ENCODE measurements around the gene MARS1. TPM values are rescaled to one million over a fixed set of nuclear protein-coding genes. Genes with fewer than 3 reads are reported as not detected.

MARS1 gene
- total RNA-seq, 2 donors from 2014 or later = 254 to 263 TPM

DNA sequence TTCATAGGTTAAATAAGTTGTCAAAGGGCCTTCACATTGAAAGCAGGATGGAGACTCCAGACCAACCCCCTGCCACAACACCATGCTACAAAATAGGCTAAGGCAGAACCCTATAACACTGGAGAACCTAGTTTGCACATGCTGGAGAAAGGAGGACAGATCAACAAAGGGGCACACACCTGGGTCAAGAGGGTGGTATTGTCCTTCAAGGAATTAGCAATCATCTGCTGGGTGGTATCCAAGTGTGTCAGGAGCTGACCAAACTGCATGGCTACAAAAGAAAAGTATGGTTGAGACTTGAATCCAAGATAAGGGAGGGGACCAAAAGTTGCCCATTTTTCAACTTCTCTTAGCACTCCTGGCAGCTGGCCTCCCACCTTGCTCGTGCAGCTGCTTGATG is 44.0 kb downstream of the MARS1 start:
- H3K36me3 Mint-ChIP-seq (ENCODE audit: low read depth) = peaks cover 75% of the 10 kb centered on the region
- H3K27ac Mint-ChIP-seq = no peak overlapping the region
- no peak for TF ChIP-seq CTCF (conservative IDR thresholded peaks at IDR 0.05)
- Histone ChIP-seq H3K4me3 (ENCODE audit: low read length) (no peak overlapping the region), H3K36me3 (ENCODE audit: control insufficient read depth, insufficient read depth, low read length) (peaks cover 93% of the 10 kb centered on the region), H3K27ac (ENCODE audit: low read depth, low read length) (no peak overlapping the region), H3K4me1 (ENCODE audit: control insufficient read depth, insufficient read depth, low read length) (peaks cover 6% of the 10 kb centered on the region), H3K9ac (ENCODE audit: extremely low read depth, low read length, poor library complexity, severe bottlenecking) (no peak overlapping the region), H3K9me3 (ENCODE audit: control insufficient read depth, low read length) (no peaks in the 10 kb centered on the region), H3K27me3 (ENCODE audit: control insufficient read depth, insufficient read depth, low read length, poor library complexity, severe bottlenecking) (no peaks in the 10 kb centered on the region)
- DNase-seq = no peak
- H3K27me3 Mint-ChIP-seq (ENCODE audit: insufficient read depth) = no peaks in the 10 kb centered on the region
- H3K4me1 Mint-ChIP-seq = no peaks in the 10 kb centered on the region
- no peak overlapping the region for H3K4me3 Mint-ChIP-seq
- no peaks in the 10 kb centered on the region for H3K9me3 Mint-ChIP-seq
- WGBS, 2 experiments (ENCODE audit: insufficient coverage in 1 of 2, insufficient read length in 1 of 2) = 96% methylated on average over 1 of the region's 1 CpG; no CpG with 5 or more reads in 1 of the 2 experiments

DNA sequence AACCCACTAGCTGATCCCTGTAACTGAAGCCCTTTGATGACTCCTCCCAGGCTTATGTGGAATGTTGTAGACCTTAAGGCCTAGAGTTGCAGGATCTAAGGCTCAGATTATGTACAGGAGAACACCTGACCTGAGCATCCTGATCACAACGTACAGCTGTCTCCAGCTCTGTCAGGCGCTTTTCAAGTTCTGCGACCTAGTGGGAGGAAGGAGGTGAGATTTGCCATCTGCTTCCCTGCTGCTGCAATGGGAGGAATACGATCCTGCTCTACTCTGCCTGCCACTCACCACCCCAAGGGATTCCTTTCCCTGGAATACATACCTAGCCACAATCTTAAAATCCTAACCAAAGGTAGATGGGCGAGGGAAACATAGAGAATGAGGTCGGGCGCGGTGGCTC is 45.2 kb downstream of the MARS1 start:
- Histone ChIP-seq H3K4me1 (ENCODE audit: control insufficient read depth, insufficient read depth, low read length) (peaks cover 6% of the 10 kb centered on the region), H3K9ac (ENCODE audit: extremely low read depth, low read length, poor library complexity, severe bottlenecking) (no peak overlapping the region), H3K27me3 (ENCODE audit: control insufficient read depth, insufficient read depth, low read length, poor library complexity, severe bottlenecking) (no peaks in the 10 kb centered on the region), H3K9me3 (ENCODE audit: control insufficient read depth, low read length) (no peaks in the 10 kb centered on the region), H3K27ac (ENCODE audit: low read depth, low read length) (no peak overlapping the region), H3K36me3 (ENCODE audit: control insufficient read depth, insufficient read depth, low read length) (peaks cover 86% of the 10 kb centered on the region), H3K4me3 (ENCODE audit: low read length) (no peak overlapping the region)
- WGBS, 2 experiments (ENCODE audit: insufficient coverage in 1 of 2, insufficient read length in 1 of 2) = 93 to 100% methylated on average over 1 to 8 of the region's 8 CpGs
- Mint-ChIP-seq H3K4me3 (no peak overlapping the region), H3K9me3 (no peaks in the 10 kb centered on the region), H3K27me3 (ENCODE audit: insufficient read depth) (no peaks in the 10 kb centered on the region), H3K36me3 (ENCODE audit: low read depth) (peaks cover 78% of the 10 kb centered on the region), H3K27ac (no peak overlapping the region), H3K4me1 (no peaks in the 10 kb centered on the region)
- TF ChIP-seq CTCF (conservative IDR thresholded peaks at IDR 0.05) = no peak
- no peak for DNase-seq

DNA sequence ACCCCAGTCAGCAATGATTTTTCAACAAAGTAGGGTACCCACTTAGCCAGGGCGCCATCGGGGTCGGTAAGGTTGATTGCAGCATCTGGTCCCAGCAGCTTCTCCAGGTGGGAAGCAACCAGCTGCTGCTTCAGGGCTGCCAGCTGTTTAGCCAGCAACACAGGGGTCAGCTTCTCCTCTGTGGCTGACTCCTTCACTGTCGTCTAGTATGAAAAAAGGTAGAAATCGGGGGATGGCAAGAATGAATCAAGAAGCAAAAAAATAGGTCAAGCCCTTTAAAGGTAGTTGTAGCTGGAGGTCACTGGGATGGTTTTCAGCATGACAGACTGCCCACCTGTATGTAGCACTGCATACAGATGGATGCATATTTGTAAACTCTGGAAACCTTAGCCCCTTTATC is 46.4 kb downstream of the MARS1 start:
- peaks cover 80% of the 10 kb centered on the region for H3K36me3 Mint-ChIP-seq (ENCODE audit: low read depth)
- Histone ChIP-seq H3K4me3 (ENCODE audit: low read length) (no peak overlapping the region), H3K36me3 (ENCODE audit: control insufficient read depth, insufficient read depth, low read length) (peaks cover 87% of the 10 kb centered on the region), H3K9ac (ENCODE audit: extremely low read depth, low read length, poor library complexity, severe bottlenecking) (no peak overlapping the region), H3K27me3 (ENCODE audit: control insufficient read depth, insufficient read depth, low read length, poor library complexity, severe bottlenecking) (no peaks in the 10 kb centered on the region), H3K9me3 (ENCODE audit: control insufficient read depth, low read length) (no peaks in the 10 kb centered on the region), H3K27ac (ENCODE audit: low read depth, low read length) (no peak overlapping the region), H3K4me1 (ENCODE audit: control insufficient read depth, insufficient read depth, low read length) (peaks cover 6% of the 10 kb centered on the region)
- TF ChIP-seq CTCF (conservative IDR thresholded peaks at IDR 0.05) = no peak
- no peaks in the 10 kb centered on the region for H3K9me3 Mint-ChIP-seq
- no peak for DNase-seq
- H3K27me3 Mint-ChIP-seq (ENCODE audit: insufficient read depth) = no peaks in the 10 kb centered on the region
- 94 to 95% methylated on average over 4 to 5 of the region's 5 CpGs for WGBS, 2 experiments (ENCODE audit: insufficient coverage in 1 of 2, insufficient read length in 1 of 2)
- no peaks in the 10 kb centered on the region for H3K4me1 Mint-ChIP-seq
- H3K27ac Mint-ChIP-seq = no peak overlapping the region
- no peak overlapping the region for H3K4me3 Mint-ChIP-seq

All from endodermal cell (in vitro differentiated cells).